H1 (cell line): ENCODE data around the gene UBAP2. TPM values are rescaled to one million over a fixed set of nuclear protein-coding genes. Genes with fewer than 3 reads are reported as not detected.

ENCODE experiments used
- BRCA1 ChIP-seq: IDR thresholded peaks from 2 replicates; pipeline ENCODE4 v1.6.1; 2012; ENCODE audit warnings: low read depth, low read length, improper control_type of control experiment
- CBX5 ChIP-seq: fragments of 300-800, 300-1000 bp; sonication (generic); IDR thresholded peaks from 2 replicates; pipeline ENCODE4 v1.7.1; 2016; ENCODE audit warnings: antibody characterized with exemption, low read length, low read depth
- CTBP2 ChIP-seq: IDR thresholded peaks from 2 replicates; pipeline ENCODE4 v1.7.0; 2011; ENCODE audit warnings: borderline replicate concordance, mild to moderate bottlenecking, moderate library complexity, mixed read lengths, low read length; ENCODE audit not compliant: insufficient read depth, insufficient read length
- EGR1 ChIP-seq: IDR thresholded peaks from 2 replicates; pipeline ENCODE4 v1.6.1; 2011; ENCODE audit warnings: low read depth, low read length, borderline replicate concordance
- GABPA ChIP-seq: IDR thresholded peaks from 2 replicates; pipeline ENCODE4 v1.6.1; 2011; ENCODE audit warnings: mild to moderate bottlenecking, low read length, moderate library complexity, borderline replicate concordance; ENCODE audit not compliant: insufficient read depth
- GTF2F1 ChIP-seq: IDR thresholded peaks from 2 replicates; pipeline ENCODE4 v1.6.1; 2012; ENCODE audit warnings: low read depth, low read length, improper control_type of control experiment, borderline replicate concordance
- RFX5 ChIP-seq: IDR thresholded peaks from 2 replicates; pipeline ENCODE4 v1.6.1; 2011; ENCODE audit warnings: low read depth, low read length, improper control_type of control experiment, borderline replicate concordance
- SIN3A ChIP-seq, 2 experiments: IDR thresholded peaks in 1 of 2; conservative IDR thresholded peaks in 1 of 2; 2 replicates each; pipeline ENCODE4 v1.6.1; 2011 to 2012; ENCODE audit warnings: low read length in 2 of 2, improper control_type of control experiment in 1 of 2, low read depth in 1 of 2, mild to moderate bottlenecking in 1 of 2
- SUZ12 ChIP-seq: fragments of 200-600 bp; sonication (generic); IDR thresholded peaks from 2 replicates; pipeline ENCODE4 v1.6.1; 2012; ENCODE audit warnings: mild to moderate bottlenecking, inconsistent platforms, low read length, moderate library complexity, mixed read lengths
- TBP ChIP-seq: IDR thresholded peaks from 2 replicates; pipeline ENCODE4 v1.6.1; 2011; ENCODE audit warnings: low read depth, low read length, improper control_type of control experiment
- ZNF274 ChIP-seq: IDR thresholded peaks from 2 replicates; pipeline ENCODE4 v1.7.0; 2012; ENCODE audit warnings: low read length, borderline replicate concordance; ENCODE audit errors: extremely low read depth
- polyA plus RNA-seq, 7 experiments: library from polyadenylated mRNA; depleted of rRNA in 3 of 7; stranded (reverse) in 5 of 7; unstranded in 2 of 7; fragments of >200 nt in 5 of 7; fragments of 200-250 nt in 2 of 7; gene quantifications; 1 replicate in 5 of 7; 2 replicates in 1 of 7; 4 replicates in 1 of 7; pipeline versions ENCODE4 v1.2.1 to v1.2.3, GENCODE V29; 2011 to 2013; ENCODE audit warnings: missing spikeins in 2 of 7, mixed read lengths in 2 of 7
- total RNA-seq: library from RNA; stranded (reverse); fragmentation: NEBNext Ultra II Directional; extraction: Animal tissue kit (Norgen Biotek cat#: 25700); gene quantifications from 2 replicates; pipeline ENCODE4 v1.2.1, GENCODE V29; 2021

UBAP2 gene
- total and polyA plus RNA-seq, 2 of the 8 experiments (the other 6 are each of a cell fraction or from before 2014, with no cell fraction given): 75.0 to 81.4 TPM

DNA sequence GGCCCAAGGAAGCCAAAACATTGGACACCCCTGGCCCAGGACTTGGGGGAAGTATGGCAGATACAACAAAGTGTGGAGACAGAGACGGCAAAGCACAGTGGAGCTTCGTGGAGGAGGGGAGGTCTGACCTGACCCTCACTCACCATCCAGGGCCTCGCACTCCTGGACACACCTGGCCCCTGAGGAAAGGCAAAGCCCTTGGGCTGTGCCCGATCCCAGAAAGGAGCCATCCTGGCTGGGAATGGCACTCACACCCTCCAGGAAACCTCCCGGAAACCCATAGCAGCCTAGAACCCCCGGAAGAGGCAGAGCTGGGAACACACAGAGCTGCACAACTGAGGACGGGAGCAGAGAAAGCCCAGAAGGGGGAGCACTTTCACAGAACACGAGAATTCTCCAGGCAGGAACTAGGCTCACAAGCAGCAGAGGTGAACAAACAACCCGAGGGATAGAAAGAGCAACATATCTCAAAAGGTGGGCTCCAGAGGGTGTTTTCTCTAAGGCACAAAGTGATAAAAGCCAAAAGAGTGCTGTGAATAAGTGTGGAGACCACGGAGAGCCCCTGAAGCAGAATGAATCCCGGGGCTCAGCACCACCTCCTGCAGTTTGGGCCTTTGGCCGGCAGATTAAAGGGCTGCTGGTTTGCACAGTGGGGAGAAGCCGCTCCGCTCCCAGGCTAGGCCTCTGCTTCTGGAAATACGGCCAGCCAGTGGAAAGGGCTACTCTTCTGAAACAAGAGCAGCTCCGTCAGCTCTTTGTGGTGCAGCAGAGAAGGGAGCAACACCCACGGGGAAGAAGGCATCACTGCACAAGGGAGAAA, 123.5 kb downstream of the UBAP2 start (continued):
- TF ChIP-seq CTBP2 (no peak), TBP (no peak), BRCA1 (no peak), RFX5 (no peak), SIN3A (conservative IDR thresholded peaks at IDR 0.05 in 1 of 2, IDR thresholded peaks at IDR 0.05 in 1 of 2; ENCODE audit: low read depth in 1 of 2, low read length in 2 of 2) (no peak), SUZ12 (no peak), GABPA (no peak), CBX5 (no peak), EGR1 (no peak), ZNF274 (no peak), GTF2F1 (no peak)
- TF ChIP-seq, all 59 proteins: peak for 4
